ENCODE data around the gene FITM2. TPM values are rescaled to one million over a fixed set of nuclear protein-coding genes. Genes with fewer than 3 reads are reported as not detected.

The FITM2 gene
- 1 to 10 TPM; 1.7 to 2.1 TPM for total RNA-seq

GRCh38 chr20:44310664-44311639 is at the start of gene FITM2:
TSS of gene FITM2 (minus strand) at chr20:44311202. CDS start at chr20:44311148, 54 bp downstream.
- peak; percentile 97 for DNase-seq
- peak within 1 kb of the TSS; percentile 90 for H3K4me3 Mint-ChIP-seq
- CTCF ChIA-PET = interaction anchor here (0.6 to 9.3 kb wide), 26 partner anchors 9 to 423 kb away, joined by 3 to 377 read pairs (median 4); no protein-coding TSS in a partner anchor
- intact Hi-C loops (cut with micrococcal nuclease) = loop anchor here (1.0 to 10.0 kb wide), 6 partner anchors 75 to 304 kb away; partner anchors contain the start of gene TTPAL
- H3K27me3 Mint-ChIP-seq (ENCODE audit: low read depth) = no peaks in the 10 kb centered on the region
- H3K27ac Mint-ChIP-seq = peak within 1 kb of the TSS; percentile 76
- no peaks in the 10 kb centered on the region for H3K36me3 Mint-ChIP-seq (ENCODE audit: low read depth)
- H3K4me1 Mint-ChIP-seq (ENCODE audit: low read depth) = peaks cover 18% of the 10 kb centered on the region
- no peaks in the 10 kb centered on the region for H3K9me3 Mint-ChIP-seq

- Mint-ChIP-seq H3K9me3 (no peaks in the 10 kb centered on the region), H3K27ac (no peak overlapping the region), H3K27me3 (ENCODE audit: low read depth) (no peaks in the 10 kb centered on the region), H3K36me3 (ENCODE audit: low read depth) (no peaks in the 10 kb centered on the region), H3K4me1 (ENCODE audit: low read depth) (no peaks in the 10 kb centered on the region), H3K4me3 (no peak overlapping the region)
- DNase-seq = no peak
- intact Hi-C loops (cut with micrococcal nuclease) = no loop called here
- CTCF ChIA-PET = interaction anchor here (1.1 kb wide), 1 partner anchor 142 kb away, joined by 4 read pairs; no protein-coding TSS in a partner anchor
These were observed 49.2 kb upstream of the FITM2 start for GRCh38 chr20:44360221-44360620.

GRCh38 chr20:44358776-44359175 is 47.8 kb upstream of the FITM2 start:
- CTCF ChIA-PET = no interaction called here
- no peak overlapping the region for H3K4me3 Mint-ChIP-seq
- intact Hi-C loops (cut with micrococcal nuclease) = no loop called here

GRCh38 chr20:44357555-44358125 is 46.6 kb upstream of the FITM2 start:
- intact Hi-C loops (cut with micrococcal nuclease) = no loop called here
- CTCF ChIA-PET = no interaction called here

More at GRCh38 chr20:44358776-44359175, 47.8 kb upstream of the FITM2 start:
- DNase-seq = no peak
- H3K27ac Mint-ChIP-seq = no peak overlapping the region
- H3K9me3 Mint-ChIP-seq = no peaks in the 10 kb centered on the region
- H3K36me3 Mint-ChIP-seq (ENCODE audit: low read depth) = no peaks in the 10 kb centered on the region
- no peaks in the 10 kb centered on the region for H3K27me3 Mint-ChIP-seq (ENCODE audit: low read depth)
- H3K4me1 Mint-ChIP-seq (ENCODE audit: low read depth) = no peaks in the 10 kb centered on the region

GRCh38 chr20:44357020-44357419 is 46.0 kb upstream of the FITM2 start:
- DNase-seq = no peak
- Mint-ChIP-seq H3K4me1 (ENCODE audit: low read depth) (no peaks in the 10 kb centered on the region), H3K4me3 (no peak overlapping the region), H3K27ac (no peak overlapping the region), H3K9me3 (no peaks in the 10 kb centered on the region), H3K36me3 (ENCODE audit: low read depth) (no peaks in the 10 kb centered on the region), H3K27me3 (ENCODE audit: low read depth) (no peaks in the 10 kb centered on the region)
- intact Hi-C loops (cut with micrococcal nuclease) = no loop called here
- CTCF ChIA-PET = no interaction called here

More at GRCh38 chr20:44357555-44358125, 46.6 kb upstream of the FITM2 start:
- Mint-ChIP-seq H3K4me3 (no peak overlapping the region), H3K27me3 (ENCODE audit: low read depth) (no peaks in the 10 kb centered on the region), H3K36me3 (ENCODE audit: low read depth) (no peaks in the 10 kb centered on the region), H3K9me3 (no peaks in the 10 kb centered on the region), H3K4me1 (ENCODE audit: low read depth) (no peaks in the 10 kb centered on the region), H3K27ac (no peak overlapping the region)
- DNase-seq = no peak

GRCh38 chr20:44356353-44356723 is 45.3 kb upstream of the FITM2 start:
- H3K27ac Mint-ChIP-seq = no peak overlapping the region
- DNase-seq = no peak
- no peaks in the 10 kb centered on the region for H3K4me1 Mint-ChIP-seq (ENCODE audit: low read depth)
- no peaks in the 10 kb centered on the region for H3K36me3 Mint-ChIP-seq (ENCODE audit: low read depth)
- H3K4me3 Mint-ChIP-seq = no peak overlapping the region
- H3K9me3 Mint-ChIP-seq = no peaks in the 10 kb centered on the region
- intact Hi-C loops (cut with micrococcal nuclease) = no loop called here
- CTCF ChIA-PET = no interaction called here
- no peaks in the 10 kb centered on the region for H3K27me3 Mint-ChIP-seq (ENCODE audit: low read depth)

- no peak for DNase-seq
- Mint-ChIP-seq H3K4me1 (ENCODE audit: low read depth) (no peaks in the 10 kb centered on the region), H3K4me3 (no peak within 1 kb of the TSS), H3K9me3 (no peaks in the 10 kb centered on the region), H3K27me3 (ENCODE audit: low read depth) (no peaks in the 10 kb centered on the region), H3K27ac (peak within 1 kb of the TSS; percentile 10), H3K36me3 (ENCODE audit: low read depth) (no peaks in the 10 kb centered on the region)
- CTCF ChIA-PET = no interaction called here
- intact Hi-C loops (cut with micrococcal nuclease) = no loop called here
These were observed 44.7 kb upstream of the FITM2 start, which contains the start of gene HNF4A for GRCh38 chr20:44355498-44356352. TSS of gene HNF4A (plus strand) at chr20:44355699. CDS start at chr20:44355805, 106 bp downstream.

GRCh38 chr20:44354979-44355497 is 44.0 kb upstream of the FITM2 start:
- CTCF ChIA-PET = no interaction called here
- H3K36me3 Mint-ChIP-seq (ENCODE audit: low read depth) = no peaks in the 10 kb centered on the region
- DNase-seq = no peak
- peak overlapping the region; percentile 10 for H3K27ac Mint-ChIP-seq
- H3K27me3 Mint-ChIP-seq (ENCODE audit: low read depth) = no peaks in the 10 kb centered on the region
- intact Hi-C loops (cut with micrococcal nuclease) = no loop called here
- no peaks in the 10 kb centered on the region for H3K4me1 Mint-ChIP-seq (ENCODE audit: low read depth)
- H3K4me3 Mint-ChIP-seq = no peak overlapping the region
- no peaks in the 10 kb centered on the region for H3K9me3 Mint-ChIP-seq

- CTCF ChIA-PET = interaction anchor here (1.1 kb wide), 1 partner anchor 133 kb away, joined by 6 read pairs; no protein-coding TSS in a partner anchor
- intact Hi-C loops (cut with micrococcal nuclease) = no loop called here
- no peaks in the 10 kb centered on the region for H3K27me3 Mint-ChIP-seq (ENCODE audit: low read depth)
- H3K36me3 Mint-ChIP-seq (ENCODE audit: low read depth) = no peaks in the 10 kb centered on the region
- H3K27ac Mint-ChIP-seq = no peak overlapping the region
- H3K9me3 Mint-ChIP-seq = no peaks in the 10 kb centered on the region
- no peak for DNase-seq
- no peak overlapping the region for H3K4me3 Mint-ChIP-seq
- H3K4me1 Mint-ChIP-seq (ENCODE audit: low read depth) = no peaks in the 10 kb centered on the region
These were observed 39.6 kb upstream of the FITM2 start for GRCh38 chr20:44350567-44350966.

- intact Hi-C loops (cut with micrococcal nuclease) = no loop called here
- no peaks in the 10 kb centered on the region for H3K4me1 Mint-ChIP-seq (ENCODE audit: low read depth)
- CTCF ChIA-PET = no interaction called here
These were observed 38.3 kb upstream of the FITM2 start for GRCh38 chr20:44349349-44349748.

GRCh38 chr20:44348168-44348659 is 37.2 kb upstream of the FITM2 start:
- intact Hi-C loops (cut with micrococcal nuclease) = no loop called here
- Mint-ChIP-seq H3K27ac (no peak overlapping the region), H3K36me3 (ENCODE audit: low read depth) (no peaks in the 10 kb centered on the region), H3K4me1 (ENCODE audit: low read depth) (no peaks in the 10 kb centered on the region), H3K27me3 (ENCODE audit: low read depth) (no peaks in the 10 kb centered on the region), H3K4me3 (no peak overlapping the region), H3K9me3 (no peaks in the 10 kb centered on the region)
- CTCF ChIA-PET = no interaction called here
- DNase-seq = no peak

More at GRCh38 chr20:44349349-44349748, 38.3 kb upstream of the FITM2 start:
- DNase-seq = no peak
- Mint-ChIP-seq H3K27me3 (ENCODE audit: low read depth) (no peaks in the 10 kb centered on the region), H3K27ac (no peak overlapping the region), H3K36me3 (ENCODE audit: low read depth) (no peaks in the 10 kb centered on the region), H3K9me3 (no peaks in the 10 kb centered on the region), H3K4me3 (no peak overlapping the region)
